ENCODE results near the gene TAP1. TPM values are rescaled to one million over a fixed set of nuclear protein-coding genes. Genes with fewer than 3 reads are reported as not detected.

The TAP1 gene
- total and polyA plus RNA-seq, 9 of the 15 experiments (the other 6 are each of a cell fraction or from before 2014, with no cell fraction given): 1.3 to 6.0 (median 4.2) TPM

GRCh38 chr6:32796848-32797776 lies 56.4 kb downstream of the TAP1 start (continued):
- TF ChIP-seq GTF3C2 (IDR thresholded peaks at IDR 0.05; ENCODE audit: borderline replicate concordance, extremely low read depth, insufficient read length) (no peak), HEY1 (CRISPR knock-in tag; IDR thresholded peaks at IDR 0.05; ENCODE audit: borderline replicate concordance) (no peak), KLF16 (IDR thresholded peaks at IDR 0.05) (0 out of 2 replicates have a peak, but pooled peaks have one; percentile 20), ZNF408 (CRISPR knock-in tag; IDR thresholded peaks at IDR 0.05; ENCODE audit: low read depth) (no peak), ZNF583 (CRISPR knock-in tag; IDR thresholded peaks at IDR 0.05) (no peak), NRF1 (conservative IDR thresholded peaks at IDR 0.05 in 1 of 2, IDR thresholded peaks at IDR 0.05 in 1 of 2) (no peak), KHSRP (IDR thresholded peaks at IDR 0.05) (no peak), MIER1 (IDR thresholded peaks at IDR 0.05; ENCODE audit: low read depth) (no peak), RAD21 (CRISPR knock-in tag; conservative IDR thresholded peaks at IDR 0.05 in 1 of 2, IDR thresholded peaks at IDR 0.05 in 1 of 2) (peak; percentile 76 to 81), THRA (IDR thresholded peaks at IDR 0.05) (no peak), MCM5 (IDR thresholded peaks at IDR 0.05; ENCODE audit: low read depth) (no peak), GATAD2A (IDR thresholded peaks at IDR 0.05) (no peak), RBM15 (IDR thresholded peaks at IDR 0.05; ENCODE audit: insufficient read depth, low read length) (no peak), MXI1 (IDR thresholded peaks at IDR 0.05; ENCODE audit: low read depth, low read length) (no peak), SRSF1 (IDR thresholded peaks at IDR 0.05; ENCODE audit: low read depth, low read length) (no peak), SPI1 (IDR thresholded peaks at IDR 0.05; ENCODE audit: borderline replicate concordance, low read depth, low read length) (0 out of 2 replicates have a peak, but pooled peaks have one; percentile 19), HINFP (tag; conservative IDR thresholded peaks at IDR 0.05; ENCODE audit: low read depth) (no peak), PTRF (tag; IDR thresholded peaks at IDR 0.05) (no peak), RB1 (IDR thresholded peaks at IDR 0.05; ENCODE audit: low read depth) (peak; percentile 59; the same call in 1 of the 2 replicates), PHF20 (IDR thresholded peaks at IDR 0.05; ENCODE audit: partially characterized antibody) (no peak), ARHGAP35 (IDR thresholded peaks at IDR 0.05; ENCODE audit: partially characterized antibody) (no peak), COPS2 (conservative IDR thresholded peaks at IDR 0.05) (no peak), ZNF354B (CRISPR knock-in tag; IDR thresholded peaks at IDR 0.05) (no peak)

Data from K562 (cell line).